HEK293 (cell line): ENCODE results near the gene TMEM222.
A peak's percentile ranks its signal among the peaks of the same experiment; 100 is the strongest.

ENCODE experiments used
- EGR2 ChIP-seq: fragments of 450-650 bp; formaldehyde crosslinking; IDR thresholded peaks from 2 replicates; pipeline ENCODE4 v1.5.1; 2016; ENCODE audit warnings: low read depth, missing biosample characterization, missing genetic modification characterization
- GLIS2 ChIP-seq: fragments of 450-650 bp; formaldehyde crosslinking; IDR thresholded peaks from 2 replicates; pipeline ENCODE4 v1.5.1; 2016; ENCODE audit warnings: missing biosample characterization, missing genetic modification characterization
- HOXA7 ChIP-seq: sonication (generic); formaldehyde crosslinking; IDR thresholded peaks from 2 replicates; pipeline ENCODE4 v1.8.1; 2022; ENCODE audit warnings: missing genetic modification reagents, borderline replicate concordance
- IKZF3 ChIP-seq: fragments of 450-650 bp; IDR thresholded peaks from 2 replicates; pipeline ENCODE4 v1.5.0; 2018; ENCODE audit warnings: missing biosample characterization, mild to moderate bottlenecking, missing genetic modification characterization, moderate library complexity
- MEIS1 ChIP-seq: sonication (generic); formaldehyde crosslinking; IDR thresholded peaks from 2 replicates; pipeline ENCODE4 v1.8.1; 2022; ENCODE audit warnings: missing genetic modification reagents, mild to moderate bottlenecking, borderline replicate concordance
- SCRT1 ChIP-seq: fragments of 450-650 bp; formaldehyde crosslinking; IDR thresholded peaks from 2 replicates; pipeline ENCODE4 v1.5.1; 2016; ENCODE audit warnings: missing biosample characterization, missing genetic modification characterization, borderline replicate concordance
- SETDB1 ChIP-seq: IDR thresholded peaks from one replicate; pipeline ENCODE4 v1.6.1; 2017; ENCODE audit warnings: mild to moderate bottlenecking, low read length, moderate library complexity, mixed read lengths; ENCODE audit not compliant: insufficient read length
- SP7 ChIP-seq: fragments of 450-650 bp; formaldehyde crosslinking; IDR thresholded peaks from 2 replicates; pipeline ENCODE4 v1.5.1; 2016; ENCODE audit warnings: missing biosample characterization, missing genetic modification characterization
- ZBTB21 ChIP-seq: fragments of 450-650 bp; formaldehyde crosslinking; IDR thresholded peaks from 2 replicates; pipeline ENCODE4 v1.5.1; 2017; ENCODE audit warnings: missing biosample characterization, missing genetic modification characterization
- ZNF10 ChIP-seq: fragments of 450-650 bp; formaldehyde crosslinking; IDR thresholded peaks from 2 replicates; pipeline ENCODE4 v1.5.1; 2017; ENCODE audit warnings: missing biosample characterization, missing genetic modification characterization
- ZNF2 ChIP-seq: fragments of 450-650 bp; formaldehyde crosslinking; IDR thresholded peaks from 2 replicates; pipeline ENCODE4 v1.5.1; 2016; ENCODE audit warnings: missing biosample characterization, missing genetic modification characterization
- ZNF202 ChIP-seq: fragments of 450-650 bp; formaldehyde crosslinking; IDR thresholded peaks from 2 replicates; pipeline ENCODE4 v1.5.1; 2016; ENCODE audit warnings: missing biosample characterization, missing genetic modification characterization, borderline replicate concordance
- ZNF366 ChIP-seq: fragments of 450-650 bp; formaldehyde crosslinking; conservative IDR thresholded peaks from 2 replicates; pipeline ENCODE4 v1.5.1; 2016; ENCODE audit warnings: missing biosample characterization, missing genetic modification characterization
- ZNF391 ChIP-seq: fragments of 450-650 bp; formaldehyde crosslinking; IDR thresholded peaks from 2 replicates; pipeline ENCODE4 v1.5.1; 2016; ENCODE audit warnings: low read depth, missing biosample characterization, missing genetic modification characterization, borderline replicate concordance
- ZNF404 ChIP-seq: fragments of 450-650 bp; formaldehyde crosslinking; IDR thresholded peaks from 2 replicates; pipeline ENCODE4 v1.5.1; 2017; ENCODE audit warnings: missing biosample characterization, missing genetic modification characterization
- ZNF654 ChIP-seq: fragments of 450-650 bp; formaldehyde crosslinking; IDR thresholded peaks from 2 replicates; pipeline ENCODE4 v1.5.1; 2016; ENCODE audit warnings: low read depth, missing biosample characterization, missing genetic modification characterization
- ZNF658 ChIP-seq: fragments of 450-650 bp; formaldehyde crosslinking; IDR thresholded peaks from 2 replicates; pipeline ENCODE4; 2016; ENCODE audit warnings: missing biosample characterization, missing genetic modification characterization
- ZNF660 ChIP-seq: fragments of 450-650 bp; IDR thresholded peaks from 2 replicates; pipeline ENCODE4 v1.5.1; 2018; ENCODE audit warnings: missing biosample characterization, mild to moderate bottlenecking, missing genetic modification characterization
- ZXDB ChIP-seq: fragments of 450-650 bp; formaldehyde crosslinking; IDR thresholded peaks from 2 replicates; pipeline ENCODE4 v1.5.1; 2016; ENCODE audit warnings: missing biosample characterization, missing genetic modification characterization
- TF ChIP-seq, protein P1 (sequence below): fragments of 450-650 bp; formaldehyde crosslinking; IDR thresholded peaks from 2 replicates; pipeline ENCODE4 v1.5.1; 2016; ENCODE audit warnings: missing biosample characterization, missing genetic modification characterization
- TF ChIP-seq, protein P2 (sequence below): fragments of 450-650 bp; formaldehyde crosslinking; IDR thresholded peaks from 2 replicates; pipeline ENCODE4 v1.5.1; 2016; ENCODE audit warnings: missing biosample characterization, missing genetic modification characterization, borderline replicate concordance
- TF ChIP-seq, protein P3 (sequence below): fragments of 450-650 bp; formaldehyde crosslinking; IDR thresholded peaks from 2 replicates; pipeline ENCODE4 v1.5.1; 2016; ENCODE audit warnings: missing biosample characterization, missing genetic modification characterization
- TF ChIP-seq, protein P4 (sequence below): fragments of 450-650 bp; formaldehyde crosslinking; IDR thresholded peaks from 2 replicates; pipeline ENCODE4 v1.5.1; 2016; ENCODE audit warnings: missing biosample characterization, missing genetic modification characterization
- TF ChIP-seq, protein P5 (sequence below): fragments of 450-650 bp; formaldehyde crosslinking; IDR thresholded peaks from 2 replicates; pipeline ENCODE4 v1.5.1; 2016; ENCODE audit warnings: missing biosample characterization, missing genetic modification characterization

Gene TMEM222

DNA sequence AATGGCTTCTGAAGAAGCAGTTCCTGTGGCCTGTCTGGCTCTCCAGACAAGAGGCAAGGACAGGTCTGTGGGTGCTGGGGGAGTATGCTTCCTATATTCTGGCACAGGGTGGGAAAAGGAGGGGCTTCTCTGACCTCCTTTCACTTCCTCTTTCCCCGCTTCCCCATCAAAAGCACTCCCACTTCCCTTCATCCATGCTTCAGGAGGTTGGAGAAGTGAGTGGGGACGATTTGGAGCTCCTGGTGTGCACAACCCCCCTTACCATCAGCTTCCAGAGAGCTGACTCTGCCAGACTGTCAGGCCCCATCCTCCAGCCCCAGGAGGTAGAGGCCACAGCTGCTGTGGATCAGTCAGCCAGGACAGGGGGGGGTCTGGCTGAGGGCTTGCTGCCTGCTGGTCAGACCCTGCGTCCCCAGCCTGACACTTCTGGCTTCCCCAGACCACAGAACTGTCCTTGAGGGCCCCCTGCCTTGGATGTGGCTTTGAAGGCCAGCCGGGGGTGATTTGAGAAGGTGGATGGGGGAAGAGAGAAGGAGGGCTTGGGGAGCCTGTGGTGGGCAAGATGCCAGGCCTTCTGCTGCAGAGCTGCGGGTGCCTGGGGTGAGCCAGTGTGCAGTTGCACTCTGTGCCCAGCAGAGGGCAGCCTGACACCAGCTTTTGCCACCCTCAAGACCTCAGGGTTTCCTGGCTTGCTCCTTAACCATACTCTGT is 21.5 kb upstream of the TMEM222 start (continued):
- no peak for TF ChIP-seq SCRT1 (tag by site-specific recombination)
- no peak for TF ChIP-seq EGR2 (tag by site-specific recombination)
- no peak for TF ChIP-seq SETDB1
- TF ChIP-seq HOXA7 (CRISPR knock-in tag), result no peak
- no peak for TF ChIP-seq MEIS1 (CRISPR knock-in tag)
- TF ChIP-seq, protein P1, sequence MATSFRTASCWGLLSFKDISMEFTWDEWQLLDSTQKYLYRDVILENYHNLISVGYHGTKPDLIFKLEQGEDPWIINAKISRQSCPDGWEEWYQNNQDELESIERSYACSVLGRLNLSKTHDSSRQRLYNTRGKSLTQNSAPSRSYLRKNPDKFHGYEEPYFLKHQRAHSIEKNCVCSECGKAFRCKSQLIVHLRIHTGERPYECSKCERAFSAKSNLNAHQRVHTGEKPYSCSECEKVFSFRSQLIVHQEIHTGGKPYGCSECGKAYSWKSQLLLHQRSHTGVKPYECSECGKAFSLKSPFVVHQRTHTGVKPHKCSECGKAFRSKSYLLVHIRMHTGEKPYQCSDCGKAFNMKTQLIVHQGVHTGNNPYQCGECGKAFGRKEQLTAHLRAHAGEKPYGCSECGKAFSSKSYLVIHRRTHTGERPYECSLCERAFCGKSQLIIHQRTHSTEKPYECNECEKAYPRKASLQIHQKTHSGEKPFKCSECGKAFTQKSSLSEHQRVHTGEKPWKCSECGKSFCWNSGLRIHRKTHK, result no peak
- TF ChIP-seq IKZF3 (tag by site-specific recombination), result no peak
- TF ChIP-seq ZNF10 (tag by site-specific recombination), result no peak
- TF ChIP-seq ZNF2 (tag by site-specific recombination), result peak; percentile 76
- TF ChIP-seq ZBTB21 (tag by site-specific recombination), result no peak
- TF ChIP-seq ZNF404 (tag by site-specific recombination), result no peak
- peak; percentile 44; the same call in 1 of the 2 replicates for TF ChIP-seq SP7 (tag by site-specific recombination)
- TF ChIP-seq, protein P2, sequence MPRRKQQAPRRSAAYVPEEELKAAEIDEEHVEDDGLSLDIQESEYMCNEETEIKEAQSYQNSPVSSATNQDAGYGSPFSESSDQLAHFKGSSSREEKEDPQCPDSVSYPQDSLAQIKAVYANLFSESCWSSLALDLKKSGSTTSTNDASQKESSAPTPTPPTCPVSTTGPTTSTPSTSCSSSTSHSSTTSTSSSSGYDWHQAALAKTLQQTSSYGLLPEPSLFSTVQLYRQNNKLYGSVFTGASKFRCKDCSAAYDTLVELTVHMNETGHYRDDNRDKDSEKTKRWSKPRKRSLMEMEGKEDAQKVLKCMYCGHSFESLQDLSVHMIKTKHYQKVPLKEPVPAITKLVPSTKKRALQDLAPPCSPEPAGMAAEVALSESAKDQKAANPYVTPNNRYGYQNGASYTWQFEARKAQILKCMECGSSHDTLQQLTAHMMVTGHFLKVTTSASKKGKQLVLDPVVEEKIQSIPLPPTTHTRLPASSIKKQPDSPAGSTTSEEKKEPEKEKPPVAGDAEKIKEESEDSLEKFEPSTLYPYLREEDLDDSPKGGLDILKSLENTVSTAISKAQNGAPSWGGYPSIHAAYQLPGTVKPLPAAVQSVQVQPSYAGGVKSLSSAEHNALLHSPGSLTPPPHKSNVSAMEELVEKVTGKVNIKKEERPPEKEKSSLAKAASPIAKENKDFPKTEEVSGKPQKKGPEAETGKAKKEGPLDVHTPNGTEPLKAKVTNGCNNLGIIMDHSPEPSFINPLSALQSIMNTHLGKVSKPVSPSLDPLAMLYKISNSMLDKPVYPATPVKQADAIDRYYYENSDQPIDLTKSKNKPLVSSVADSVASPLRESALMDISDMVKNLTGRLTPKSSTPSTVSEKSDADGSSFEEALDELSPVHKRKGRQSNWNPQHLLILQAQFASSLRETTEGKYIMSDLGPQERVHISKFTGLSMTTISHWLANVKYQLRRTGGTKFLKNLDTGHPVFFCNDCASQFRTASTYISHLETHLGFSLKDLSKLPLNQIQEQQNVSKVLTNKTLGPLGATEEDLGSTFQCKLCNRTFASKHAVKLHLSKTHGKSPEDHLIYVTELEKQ (tag by site-specific recombination), result no peak
- TF ChIP-seq ZNF654 (tag by site-specific recombination), result peak; percentile 92
- 0 out of 2 replicates have a peak, but pooled peaks have one; percentile 49 for TF ChIP-seq ZNF660 (tag by site-specific recombination)
- TF ChIP-seq, protein P3, sequence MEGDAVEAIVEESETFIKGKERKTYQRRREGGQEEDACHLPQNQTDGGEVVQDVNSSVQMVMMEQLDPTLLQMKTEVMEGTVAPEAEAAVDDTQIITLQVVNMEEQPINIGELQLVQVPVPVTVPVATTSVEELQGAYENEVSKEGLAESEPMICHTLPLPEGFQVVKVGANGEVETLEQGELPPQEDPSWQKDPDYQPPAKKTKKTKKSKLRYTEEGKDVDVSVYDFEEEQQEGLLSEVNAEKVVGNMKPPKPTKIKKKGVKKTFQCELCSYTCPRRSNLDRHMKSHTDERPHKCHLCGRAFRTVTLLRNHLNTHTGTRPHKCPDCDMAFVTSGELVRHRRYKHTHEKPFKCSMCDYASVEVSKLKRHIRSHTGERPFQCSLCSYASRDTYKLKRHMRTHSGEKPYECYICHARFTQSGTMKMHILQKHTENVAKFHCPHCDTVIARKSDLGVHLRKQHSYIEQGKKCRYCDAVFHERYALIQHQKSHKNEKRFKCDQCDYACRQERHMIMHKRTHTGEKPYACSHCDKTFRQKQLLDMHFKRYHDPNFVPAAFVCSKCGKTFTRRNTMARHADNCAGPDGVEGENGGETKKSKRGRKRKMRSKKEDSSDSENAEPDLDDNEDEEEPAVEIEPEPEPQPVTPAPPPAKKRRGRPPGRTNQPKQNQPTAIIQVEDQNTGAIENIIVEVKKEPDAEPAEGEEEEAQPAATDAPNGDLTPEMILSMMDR (tag by site-specific recombination), result peak; percentile 92
- TF ChIP-seq, protein P4, sequence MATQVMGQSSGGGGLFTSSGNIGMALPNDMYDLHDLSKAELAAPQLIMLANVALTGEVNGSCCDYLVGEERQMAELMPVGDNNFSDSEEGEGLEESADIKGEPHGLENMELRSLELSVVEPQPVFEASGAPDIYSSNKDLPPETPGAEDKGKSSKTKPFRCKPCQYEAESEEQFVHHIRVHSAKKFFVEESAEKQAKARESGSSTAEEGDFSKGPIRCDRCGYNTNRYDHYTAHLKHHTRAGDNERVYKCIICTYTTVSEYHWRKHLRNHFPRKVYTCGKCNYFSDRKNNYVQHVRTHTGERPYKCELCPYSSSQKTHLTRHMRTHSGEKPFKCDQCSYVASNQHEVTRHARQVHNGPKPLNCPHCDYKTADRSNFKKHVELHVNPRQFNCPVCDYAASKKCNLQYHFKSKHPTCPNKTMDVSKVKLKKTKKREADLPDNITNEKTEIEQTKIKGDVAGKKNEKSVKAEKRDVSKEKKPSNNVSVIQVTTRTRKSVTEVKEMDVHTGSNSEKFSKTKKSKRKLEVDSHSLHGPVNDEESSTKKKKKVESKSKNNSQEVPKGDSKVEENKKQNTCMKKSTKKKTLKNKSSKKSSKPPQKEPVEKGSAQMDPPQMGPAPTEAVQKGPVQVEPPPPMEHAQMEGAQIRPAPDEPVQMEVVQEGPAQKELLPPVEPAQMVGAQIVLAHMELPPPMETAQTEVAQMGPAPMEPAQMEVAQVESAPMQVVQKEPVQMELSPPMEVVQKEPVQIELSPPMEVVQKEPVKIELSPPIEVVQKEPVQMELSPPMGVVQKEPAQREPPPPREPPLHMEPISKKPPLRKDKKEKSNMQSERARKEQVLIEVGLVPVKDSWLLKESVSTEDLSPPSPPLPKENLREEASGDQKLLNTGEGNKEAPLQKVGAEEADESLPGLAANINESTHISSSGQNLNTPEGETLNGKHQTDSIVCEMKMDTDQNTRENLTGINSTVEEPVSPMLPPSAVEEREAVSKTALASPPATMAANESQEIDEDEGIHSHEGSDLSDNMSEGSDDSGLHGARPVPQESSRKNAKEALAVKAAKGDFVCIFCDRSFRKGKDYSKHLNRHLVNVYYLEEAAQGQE (tag by site-specific recombination), result no peak
- TF ChIP-seq GLIS2 (tag by site-specific recombination), result peak; percentile 69
- TF ChIP-seq ZNF658, result no peak
- TF ChIP-seq, protein P5, sequence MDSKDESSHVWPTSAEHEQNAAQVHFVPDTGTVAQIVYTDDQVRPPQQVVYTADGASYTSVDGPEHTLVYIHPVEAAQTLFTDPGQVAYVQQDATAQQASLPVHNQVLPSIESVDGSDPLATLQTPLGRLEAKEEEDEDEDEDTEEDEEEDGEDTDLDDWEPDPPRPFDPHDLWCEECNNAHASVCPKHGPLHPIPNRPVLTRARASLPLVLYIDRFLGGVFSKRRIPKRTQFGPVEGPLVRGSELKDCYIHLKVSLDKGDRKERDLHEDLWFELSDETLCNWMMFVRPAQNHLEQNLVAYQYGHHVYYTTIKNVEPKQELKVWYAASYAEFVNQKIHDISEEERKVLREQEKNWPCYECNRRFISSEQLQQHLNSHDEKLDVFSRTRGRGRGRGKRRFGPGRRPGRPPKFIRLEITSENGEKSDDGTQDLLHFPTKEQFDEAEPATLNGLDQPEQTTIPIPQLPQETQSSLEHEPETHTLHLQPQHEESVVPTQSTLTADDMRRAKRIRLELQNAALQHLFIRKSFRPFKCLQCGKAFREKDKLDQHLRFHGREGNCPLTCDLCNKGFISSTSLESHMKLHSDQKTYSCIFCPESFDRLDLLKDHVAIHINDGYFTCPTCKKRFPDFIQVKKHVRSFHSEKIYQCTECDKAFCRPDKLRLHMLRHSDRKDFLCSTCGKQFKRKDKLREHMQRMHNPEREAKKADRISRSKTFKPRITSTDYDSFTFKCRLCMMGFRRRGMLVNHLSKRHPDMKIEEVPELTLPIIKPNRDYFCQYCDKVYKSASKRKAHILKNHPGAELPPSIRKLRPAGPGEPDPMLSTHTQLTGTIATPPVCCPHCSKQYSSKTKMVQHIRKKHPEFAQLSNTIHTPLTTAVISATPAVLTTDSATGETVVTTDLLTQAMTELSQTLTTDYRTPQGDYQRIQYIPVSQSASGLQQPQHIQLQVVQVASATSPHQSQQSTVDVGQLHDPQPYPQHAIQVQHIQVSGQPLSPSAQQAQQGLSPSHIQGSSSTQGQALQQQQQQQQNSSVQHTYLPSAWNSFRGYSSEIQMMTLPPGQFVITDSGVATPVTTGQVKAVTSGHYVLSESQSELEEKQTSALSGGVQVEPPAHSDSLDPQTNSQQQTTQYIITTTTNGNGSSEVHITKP, result peak; percentile 67
- TF ChIP-seq ZXDB (tag by site-specific recombination), result no peak
- no peak; the same call in 1 of the 2 replicates for TF ChIP-seq ZNF366 (tag by site-specific recombination)
- TF ChIP-seq ZNF202 (tag by site-specific recombination), result no peak
- peak; percentile 73; the same call in 1 of the 2 replicates for TF ChIP-seq ZNF391 (tag by site-specific recombination)
